B cell (primary cell): ENCODE results near the gene BAK1. TPM values are rescaled to one million over a fixed set of nuclear protein-coding genes. Genes with fewer than 3 reads are reported as not detected.

ENCODE experiments used
- ATAC-seq: fragments of 200-7000 bp; cut with Tn5 transposase; one replicate; pipeline ENCODE4 v1.10.0; 2021; ENCODE audit warnings: low read depth, mild to moderate bottlenecking, moderate number of reproducible peaks, moderate library complexity
- CTCF ChIA-PET: fragments of 350-600 bp; sonication (Branson Sonifier 250); formaldehyde crosslinking; loops from one replicate; lab custom pipeline; 2021; ENCODE audit warnings: antibody characterized with exemption, inconsistent platforms; lab: Charles Lee
- POLR2A ChIA-PET: fragments of 350-600 bp; sonication (Branson Sonifier 250); formaldehyde crosslinking; loops from one replicate; lab custom pipeline; 2021; ENCODE audit warnings: antibody characterized with exemption; lab: Charles Lee
- DNase-seq: peaks from one replicate; pipeline ENCODE4 v3.0.0; 2013
- H2AFZ ChIP-seq: 2 replicates; pipeline ENCODE4 v1.6.1; 2012; ENCODE audit warnings: mild to moderate bottlenecking, low read depth, low read length; ENCODE audit not compliant: insufficient read depth, poor library complexity, severe bottlenecking
- H3K27ac ChIP-seq, 2 donors: 1 replicate in 1 of 2; 2 replicates in 1 of 2; pipeline ENCODE4 v1.5.1; 2012 to 2013; ENCODE audit warnings: low read length in 2 of 2, mild to moderate bottlenecking in 2 of 2, moderate library complexity in 1 of 2
- H3K27me3 ChIP-seq, 4 experiments: fragments of 200-600 bp in 1 of 4; sonication (generic) in 1 of 4; replicated peaks in 1 of 4; 1 replicate in 2 of 4; 2 replicates in 2 of 4; pipeline versions ENCODE4 v1.6.1 to v1.7.0; 2013 to 2016; ENCODE audit warnings: low read length in 3 of 4, mild to moderate bottlenecking in 2 of 4, mixed read lengths in 1 of 4, moderate library complexity in 1 of 4; ENCODE audit not compliant: insufficient read depth in 4 of 4, control insufficient read depth in 3 of 4; ENCODE audit errors: control extremely low read depth in 1 of 4
- H3K36me3 ChIP-seq, 2 experiments: replicated peaks in 1 of 2; 1 replicate in 1 of 2; 2 replicates in 1 of 2; pipeline versions ENCODE4 v1.6.1 to v1.7.1; 2013; ENCODE audit warnings: low read length in 1 of 2; ENCODE audit not compliant: insufficient read depth in 2 of 2, control insufficient read depth in 1 of 2; ENCODE audit errors: control extremely low read depth in 1 of 2, extremely low read depth in 1 of 2
- H3K4me1 ChIP-seq, 2 donors: fragments of 200-600 bp in 1 of 2; sonication (generic) in 1 of 2; 1 replicate in 1 of 2; 2 replicates in 1 of 2; pipeline versions ENCODE4 v1.5.1 to v1.6.1; 2013 to 2017; ENCODE audit warnings: low read length in 2 of 2; ENCODE audit not compliant: control insufficient read depth in 2 of 2, insufficient read depth in 2 of 2
- H3K4me2 ChIP-seq: replicated peaks from 2 replicates; pipeline ENCODE3; 2012; ENCODE audit warnings: mild to moderate bottlenecking, low read depth, low read length; ENCODE audit not compliant: poor library complexity, severe bottlenecking
- H3K4me3 ChIP-seq, 5 experiments: fragments of 200-600 bp in 1 of 5; sonication (generic) in 1 of 5; 1 replicate in 3 of 5; 2 replicates in 2 of 5; pipeline versions ENCODE4 v1.5.1 to v1.7.0; 2011 to 2016; ENCODE audit warnings: low read length in 4 of 5, mild to moderate bottlenecking in 4 of 5, low read depth in 2 of 5, control low read depth in 1 of 5, moderate library complexity in 1 of 5; ENCODE audit not compliant: insufficient read depth in 1 of 5; ENCODE audit errors: control extremely low read depth in 1 of 5, extremely low read depth in 1 of 5
- H3K79me2 ChIP-seq: fragments of 200-600 bp; sonication (generic); one replicate; pipeline ENCODE4 v1.6.0; 2016; ENCODE audit warnings: low read length; ENCODE audit not compliant: control insufficient read depth, insufficient read depth
- H3K9ac ChIP-seq: fragments of 200-600 bp; sonication (generic); 2 replicates; pipeline ENCODE4 v1.6.1; 2017; ENCODE audit warnings: mild to moderate bottlenecking, low read length, moderate library complexity
- H3K9me3 ChIP-seq, 3 donors: one replicate each; pipeline versions ENCODE4 v1.6.1 to v1.7.1; 2013; ENCODE audit warnings: low read length in 2 of 3; ENCODE audit not compliant: control insufficient read depth in 2 of 3, insufficient read depth in 1 of 3; ENCODE audit errors: control extremely low read depth in 1 of 3
- H4K20me1 ChIP-seq: 2 replicates; pipeline ENCODE4 v1.6.0; 2012; ENCODE audit warnings: mild to moderate bottlenecking, low read length; ENCODE audit not compliant: insufficient read depth, control insufficient read depth, poor library complexity, severe bottlenecking
- H3K27ac Mint-ChIP-seq: one replicate; pipeline ENCODE4 v1.8.0; 2021; ENCODE audit warnings: mixed read lengths
- H3K27me3 Mint-ChIP-seq: one replicate; pipeline ENCODE4 v1.8.0; 2021; ENCODE audit warnings: mixed read lengths
- H3K4me1 Mint-ChIP-seq: one replicate; pipeline ENCODE4 v1.8.0; 2021; ENCODE audit warnings: mixed read lengths
- H3K4me3 Mint-ChIP-seq: one replicate; pipeline ENCODE4 v1.8.0; 2021; ENCODE audit warnings: mixed read lengths
- H3K9me3 Mint-ChIP-seq: one replicate; pipeline ENCODE4 v1.8.0; 2022; ENCODE audit warnings: mixed read lengths; ENCODE audit not compliant: insufficient read depth
- CTCF ChIP-seq: fragments of 200-600 bp; IDR thresholded peaks from one replicate; pipeline ENCODE4 v1.8.0; 2022; ENCODE audit warnings: antibody characterized with exemption, mild to moderate bottlenecking
- EZH2 ChIP-seq: IDR thresholded peaks from 2 replicates; pipeline ENCODE4 v1.6.1; 2012; ENCODE audit warnings: borderline replicate concordance, low read depth, mild to moderate bottlenecking, moderate library complexity, low read length; ENCODE audit not compliant: insufficient read depth, poor library complexity, severe bottlenecking
- WGBS: methylation state at CpG from one replicate; pipeline ENCODE4 v1.1.5; 2013; ENCODE audit warnings: missing lambda C conversion rate; ENCODE audit not compliant: insufficient coverage; 5-methylcytosine and 5-hydroxymethylcytosine counted together
- intact Hi-C: fragments of 100-400 bp; cut with micrococcal nuclease; formaldehyde crosslinking; loops from one replicate; pipeline ENCODE4 v1.10.0; 2022
- polyA plus RNA-seq: library from polyadenylated mRNA; depleted of rRNA; stranded (reverse); fragments of >200 nt; gene quantifications from 2 replicates; pipeline ENCODE4 v1.2.3, GENCODE V29; 2012
- total RNA-seq, 2 donors: library from RNA; stranded (reverse); fragments of 120-200 nt in 1 of 2; gene quantifications; 1 replicate in 1 of 2; 2 replicates in 1 of 2; pipeline versions ENCODE4 v1.2.3 to v1.2.4, GENCODE V29; 2013 to 2022

BAK1 gene
- total and polyA plus RNA-seq, 2 donors (not counting 1 experiment from before 2014, with no cell fraction given), result 23.3 to 34.3 TPM

GRCh38 chr6:33588894-33589293 is 8.8 kb upstream of the BAK1 start:
- DNase-seq, result no peak
- ChIA-PET POLR2A (interaction anchor here (0.7 kb wide), 1 partner anchor 225 kb away, joined by 3 read pairs; no protein-coding TSS in a partner anchor), CTCF (interaction anchor here (1.7 to 15.7 kb wide), 6 partner anchors 19 to 183 kb away, joined by 6 to 330 read pairs (median 13); partner anchors contain the start of gene UQCC2)
- no peak overlapping the region for H3K27ac ChIP-seq
- no peaks in the 10 kb centered on the region for H3K27me3 ChIP-seq
- no peaks in the 10 kb centered on the region for H3K36me3 ChIP-seq
- H3K9me3 ChIP-seq, result peaks cover 0 to 11% (median 5%) of the 10 kb centered on the region in 3 donors
- no peaks in the 10 kb centered on the region for H4K20me1 ChIP-seq
- no peak overlapping the region for H2AFZ ChIP-seq
- intact Hi-C loops, result loop anchor here (2.0 kb wide), 1 partner anchor 566 kb away; no protein-coding TSS in a partner anchor
- no peak overlapping the region for H3K4me3 ChIP-seq
- no peak overlapping the region for H3K27ac Mint-ChIP-seq
- H3K4me2 ChIP-seq, result no peak overlapping the region
- WGBS, result no CpG with 5 or more reads among the region's 4 CpGs
- no peak overlapping the region for H3K9ac ChIP-seq
- H3K27me3 Mint-ChIP-seq, result no peaks in the 10 kb centered on the region
- no peaks in the 10 kb centered on the region for H3K9me3 Mint-ChIP-seq
- peaks cover 54 to 67% of the 10 kb centered on the region in 2 donors for H3K4me1 ChIP-seq
- H3K4me1 Mint-ChIP-seq, result peaks cover 65% of the 10 kb centered on the region
- no peaks in the 10 kb centered on the region for H3K79me2 ChIP-seq
- ATAC-seq, result no peak
- no peak for TF ChIP-seq EZH2
- no peak for TF ChIP-seq CTCF
- H3K4me3 Mint-ChIP-seq, result no peak overlapping the region

- ATAC-seq (no peak), DNase-seq (no peak)
- Histone ChIP-seq H4K20me1 (no peaks in the 10 kb centered on the region), H3K27me3 (no peaks in the 10 kb centered on the region), H3K4me3 (no peak overlapping the region), H2AFZ (no peak overlapping the region), H3K4me1 (peaks cover 44 to 53% of the 10 kb centered on the region in 2 donors), H3K9me3 (peaks cover 0 to 4% (median under 1%) of the 10 kb centered on the region in 3 donors), H3K4me2 (no peak overlapping the region), H3K9ac (no peak overlapping the region), H3K79me2 (no peaks in the 10 kb centered on the region), H3K36me3 (no peaks in the 10 kb centered on the region), H3K27ac (no peak overlapping the region)
- peaks cover 54% of the 10 kb centered on the region for H3K4me1 Mint-ChIP-seq
- no peak overlapping the region for H3K27ac Mint-ChIP-seq
- ChIA-PET CTCF (interaction anchor here (0.7 to 15.7 kb wide), 25 partner anchors 9 to 440 kb away, joined by 3 to 330 read pairs (median 5); partner anchors contain the start of genes ITPR3 and UQCC2), POLR2A (no interaction called here)
- no peak for TF ChIP-seq EZH2
- no peak for TF ChIP-seq CTCF
- no peaks in the 10 kb centered on the region for H3K9me3 Mint-ChIP-seq
- no peak overlapping the region for H3K4me3 Mint-ChIP-seq
- intact Hi-C loops, result no loop called here
- 96% methylated on average over 8 of the region's 8 CpGs for WGBS
- no peaks in the 10 kb centered on the region for H3K27me3 Mint-ChIP-seq
Measured at GRCh38 chr6:33587529-33587928, 7.5 kb upstream of the BAK1 start.
